DND-41 (cell line): Measurements from ENCODE around the gene BICC1.

Experiments used
- ATAC-seq: fragments of 200-7000 bp; cut with Tn5 transposase; 3 replicates; pipeline ENCODE4 v1.9.1; 2021; ENCODE audit warnings: low read depth; ENCODE audit not compliant: insufficient read depth
- DNase-seq: peaks from one replicate; pipeline ENCODE4 v3.0.0-alpha.2; 2020
- H2AFZ ChIP-seq: 2 replicates; pipeline ENCODE4 v1.6.0; 2012; ENCODE audit warnings: low read depth, low read length
- H3K27ac ChIP-seq: 2 replicates; pipeline ENCODE4 v1.5.1; 2012; ENCODE audit warnings: low read length, inconsistent platforms
- H3K27me3 ChIP-seq: fragments of 200-600 bp; sonication (generic); 2 replicates; pipeline ENCODE4 v1.6.0; 2012; ENCODE audit warnings: low read length, mild to moderate bottlenecking, inconsistent platforms; ENCODE audit not compliant: insufficient read depth, poor library complexity
- H3K36me3 ChIP-seq: 2 replicates; pipeline ENCODE4 v1.5.1; 2012; ENCODE audit warnings: low read length, inconsistent platforms; ENCODE audit not compliant: insufficient read depth
- H3K4me1 ChIP-seq: 2 replicates; pipeline ENCODE4 v1.5.1; 2012; ENCODE audit warnings: mild to moderate bottlenecking, low read length; ENCODE audit not compliant: insufficient read depth
- H3K4me2 ChIP-seq: 2 replicates; pipeline ENCODE4 v1.6.0; 2012; ENCODE audit warnings: mild to moderate bottlenecking, moderate library complexity, low read length, inconsistent platforms; ENCODE audit not compliant: insufficient read depth
- H3K4me3 ChIP-seq, 2 experiments: fragments of 200-600 bp in 1 of 2; shearing (Covaris generic) in 1 of 2; 2 replicates each; pipeline ENCODE4 v1.5.1; 2012 to 2016; ENCODE audit warnings: inconsistent platforms in 2 of 2, low read length in 2 of 2, mild to moderate bottlenecking in 2 of 2, low read depth in 1 of 2, moderate library complexity in 1 of 2
- H3K79me2 ChIP-seq: 2 replicates; pipeline ENCODE4 v1.6.0; 2012; ENCODE audit warnings: low read length, inconsistent platforms; ENCODE audit not compliant: insufficient read depth
- H3K9ac ChIP-seq: 2 replicates; pipeline ENCODE4 v1.6.0; 2012; ENCODE audit warnings: low read depth, mild to moderate bottlenecking, inconsistent platforms, low read length, moderate library complexity
- H3K9me3 ChIP-seq: 2 replicates; pipeline ENCODE4 v1.5.1; 2012; ENCODE audit warnings: low read length, moderate library complexity, mild to moderate bottlenecking, inconsistent platforms; ENCODE audit not compliant: insufficient read depth, severe bottlenecking
- H4K20me1 ChIP-seq: 2 replicates; pipeline ENCODE4 v1.6.0; 2012; ENCODE audit warnings: low read length; ENCODE audit not compliant: insufficient read depth
- EZH2 ChIP-seq: IDR thresholded peaks from 3 replicates; pipeline ENCODE4 v1.6.1; 2012; ENCODE audit warnings: borderline replicate concordance, low read depth, mild to moderate bottlenecking, moderate library complexity, low read length, inconsistent platforms; ENCODE audit not compliant: severe bottlenecking
- TF ChIP-seq, protein P1 (sequence below): IDR thresholded peaks from 2 replicates; pipeline ENCODE4 v1.5.1; 2012; ENCODE audit warnings: borderline replicate concordance, low read length, moderate library complexity, mild to moderate bottlenecking; ENCODE audit not compliant: poor library complexity, severe bottlenecking; ENCODE audit errors: extremely low read depth

Gene BICC1

DNA sequence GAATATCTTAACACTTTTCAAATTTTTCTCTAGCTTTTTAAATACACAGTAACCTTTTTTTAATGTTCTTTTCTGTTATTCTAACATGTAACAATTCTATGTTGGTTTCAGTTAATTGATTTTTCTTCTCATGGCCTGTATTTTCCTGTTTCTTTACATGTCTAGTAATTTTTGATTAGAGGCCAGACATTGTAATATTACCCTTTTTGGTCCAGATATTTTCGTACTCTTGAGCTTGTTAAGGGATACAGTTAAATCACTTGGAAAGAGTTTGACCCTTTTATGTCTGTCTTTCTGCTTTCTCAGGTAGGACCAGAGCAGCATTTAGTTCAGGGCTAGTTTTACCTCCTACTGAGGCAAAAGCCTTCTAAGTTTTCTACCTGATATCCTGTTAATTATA lies 45.0 kb downstream of the BICC1 start:
- Histone ChIP-seq H2AFZ (no peak overlapping the region), H3K79me2 (no peaks in the 10 kb centered on the region), H3K4me1 (no peaks in the 10 kb centered on the region), H3K9me3 (no peaks in the 10 kb centered on the region), H3K4me2 (no peak overlapping the region), H3K27ac (no peak overlapping the region), H3K4me3 (no peak overlapping the region), H3K9ac (no peak overlapping the region), H3K27me3 (no peaks in the 10 kb centered on the region), H3K36me3 (no peaks in the 10 kb centered on the region), H4K20me1 (no peaks in the 10 kb centered on the region)
- DNase-seq: no peak
- TF ChIP-seq EZH2: no peak
- TF ChIP-seq, protein P1, sequence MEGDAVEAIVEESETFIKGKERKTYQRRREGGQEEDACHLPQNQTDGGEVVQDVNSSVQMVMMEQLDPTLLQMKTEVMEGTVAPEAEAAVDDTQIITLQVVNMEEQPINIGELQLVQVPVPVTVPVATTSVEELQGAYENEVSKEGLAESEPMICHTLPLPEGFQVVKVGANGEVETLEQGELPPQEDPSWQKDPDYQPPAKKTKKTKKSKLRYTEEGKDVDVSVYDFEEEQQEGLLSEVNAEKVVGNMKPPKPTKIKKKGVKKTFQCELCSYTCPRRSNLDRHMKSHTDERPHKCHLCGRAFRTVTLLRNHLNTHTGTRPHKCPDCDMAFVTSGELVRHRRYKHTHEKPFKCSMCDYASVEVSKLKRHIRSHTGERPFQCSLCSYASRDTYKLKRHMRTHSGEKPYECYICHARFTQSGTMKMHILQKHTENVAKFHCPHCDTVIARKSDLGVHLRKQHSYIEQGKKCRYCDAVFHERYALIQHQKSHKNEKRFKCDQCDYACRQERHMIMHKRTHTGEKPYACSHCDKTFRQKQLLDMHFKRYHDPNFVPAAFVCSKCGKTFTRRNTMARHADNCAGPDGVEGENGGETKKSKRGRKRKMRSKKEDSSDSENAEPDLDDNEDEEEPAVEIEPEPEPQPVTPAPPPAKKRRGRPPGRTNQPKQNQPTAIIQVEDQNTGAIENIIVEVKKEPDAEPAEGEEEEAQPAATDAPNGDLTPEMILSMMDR: no peak
- no peak for ATAC-seq

DNA sequence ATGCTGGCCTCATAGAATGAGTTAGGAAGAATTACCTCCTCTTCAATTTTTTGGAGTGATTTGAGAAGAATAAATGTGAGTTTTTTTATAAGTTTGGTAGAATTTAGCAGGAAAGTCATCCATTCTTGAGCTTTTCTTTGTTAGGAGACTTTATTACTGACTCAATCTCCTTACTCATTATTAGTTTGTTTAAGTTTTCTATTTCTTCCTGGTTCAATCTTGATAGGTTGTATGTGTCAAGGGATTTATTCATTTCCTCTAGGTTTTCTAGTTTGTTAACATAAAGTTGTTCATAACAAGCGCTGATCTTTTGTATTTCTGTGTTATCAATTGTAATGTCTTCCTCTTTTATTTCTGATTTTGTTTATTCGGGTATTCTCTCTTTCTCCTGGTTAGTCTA lies 47.4 kb downstream of the BICC1 start:
- Histone ChIP-seq H3K27me3 (no peaks in the 10 kb centered on the region), H3K4me2 (no peak overlapping the region), H4K20me1 (no peaks in the 10 kb centered on the region), H3K9ac (no peak overlapping the region), H2AFZ (no peak overlapping the region), H3K27ac (no peak overlapping the region), H3K9me3 (no peaks in the 10 kb centered on the region), H3K4me3 (no peak overlapping the region), H3K36me3 (no peaks in the 10 kb centered on the region), H3K4me1 (no peaks in the 10 kb centered on the region), H3K79me2 (no peaks in the 10 kb centered on the region)
- TF ChIP-seq, protein P1: no peak
- TF ChIP-seq EZH2: no peak
- ATAC-seq (no peak), DNase-seq (no peak)

DNA sequence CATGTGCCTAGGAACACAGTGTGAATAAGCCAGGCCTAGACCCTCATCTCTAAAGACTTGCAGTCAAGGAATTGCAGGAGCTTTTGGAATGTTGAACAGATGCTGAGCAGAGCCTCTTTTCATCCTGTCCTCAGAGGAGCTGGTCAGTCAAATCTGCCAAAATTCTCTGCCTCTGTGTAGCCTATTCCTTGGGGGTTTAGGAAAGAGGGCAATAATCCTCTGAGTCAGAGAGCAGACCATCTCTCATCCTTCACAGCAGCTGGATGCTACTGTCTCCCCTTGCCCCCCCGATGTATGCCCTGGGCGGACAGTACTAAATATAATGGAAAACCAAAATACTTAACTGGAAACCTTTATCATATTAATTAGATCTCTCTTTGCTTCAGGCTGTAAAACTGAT lies 52.6 kb downstream of the BICC1 start:
- Histone ChIP-seq H3K4me1 (no peaks in the 10 kb centered on the region), H3K9ac (no peak overlapping the region), H3K4me3 (no peak overlapping the region), H3K4me2 (no peak overlapping the region), H3K27me3 (no peaks in the 10 kb centered on the region), H2AFZ (no peak overlapping the region), H3K36me3 (no peaks in the 10 kb centered on the region), H3K27ac (no peak overlapping the region), H4K20me1 (no peaks in the 10 kb centered on the region), H3K79me2 (no peaks in the 10 kb centered on the region), H3K9me3 (no peaks in the 10 kb centered on the region)
- TF ChIP-seq, protein P1: no peak
- no peak for TF ChIP-seq EZH2
- no peak for DNase-seq
- no peak for ATAC-seq

DNA sequence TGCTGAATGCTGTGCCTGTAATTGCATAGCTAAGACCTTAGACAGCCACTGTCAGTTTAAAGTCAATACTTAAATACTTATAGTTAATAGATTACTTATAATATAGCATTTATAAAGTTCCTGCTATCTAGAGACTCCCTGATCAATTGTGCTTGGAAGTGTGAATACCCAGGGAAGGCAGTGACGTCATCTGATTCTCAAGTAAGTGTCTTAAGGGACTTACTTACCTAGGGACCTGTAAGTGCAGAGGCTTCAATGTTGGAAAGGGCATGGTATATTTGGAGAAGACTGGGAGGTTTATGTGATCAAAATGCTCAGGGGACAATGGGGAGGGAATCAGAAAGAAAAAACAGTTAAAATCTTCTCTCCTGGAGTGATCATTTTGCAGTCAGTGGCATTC lies 55.0 kb downstream of the BICC1 start:
- H3K9ac ChIP-seq: no peak overlapping the region
- H3K4me3 ChIP-seq: no peak overlapping the region
- no peaks in the 10 kb centered on the region for H3K9me3 ChIP-seq
- H3K27ac ChIP-seq: no peak overlapping the region
- ATAC-seq (no peak), DNase-seq (no peak)
- H3K27me3 ChIP-seq: no peaks in the 10 kb centered on the region
- TF ChIP-seq, protein P1: no peak
- no peak for TF ChIP-seq EZH2
- no peaks in the 10 kb centered on the region for H3K4me1 ChIP-seq
- no peaks in the 10 kb centered on the region for H3K79me2 ChIP-seq
- no peaks in the 10 kb centered on the region for H4K20me1 ChIP-seq
- H3K36me3 ChIP-seq: no peaks in the 10 kb centered on the region
- H2AFZ ChIP-seq: no peak overlapping the region
- no peak overlapping the region for H3K4me2 ChIP-seq
